ENCODE results near the gene NDUFS1. TPM values are rescaled to one million over a fixed set of nuclear protein-coding genes. Genes with fewer than 3 reads are reported as not detected.

The NDUFS1 gene
- total RNA-seq, 1 donor from 2014 or later, result 47.3 TPM

DNA sequence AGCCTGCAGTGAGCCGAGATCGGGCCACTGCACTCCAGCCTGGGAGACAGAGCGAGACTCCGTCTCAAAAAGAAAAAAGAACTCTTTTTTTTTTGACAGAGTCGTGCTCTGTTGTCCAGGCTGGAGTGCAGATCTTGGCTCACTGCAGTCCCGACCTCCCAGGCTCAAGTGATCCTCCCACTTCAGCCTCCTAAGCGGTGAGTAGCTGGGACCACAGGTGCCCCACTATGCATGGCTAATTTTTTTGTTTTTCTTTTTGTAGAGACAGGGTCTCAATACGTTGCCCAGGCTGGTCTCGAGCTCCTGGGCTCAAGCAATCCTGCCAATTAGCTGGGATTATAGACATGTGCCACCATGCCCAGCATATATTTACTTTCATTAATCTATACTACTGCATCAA lies 60.8 kb downstream of the NDUFS1 start:
- ATAC-seq (ENCODE audit: low read depth) (no peak), DNase-seq (no peak)
- Mint-ChIP-seq H3K4me3 (no peak overlapping the region), H3K4me1 (no peaks in the 10 kb centered on the region), H3K9me3 (no peaks in the 10 kb centered on the region), H3K36me3 (ENCODE audit: low read depth) (peaks cover under 1% of the 10 kb centered on the region), H3K27me3 (no peaks in the 10 kb centered on the region), H3K27ac (no peak overlapping the region)
- intact Hi-C loops (cut with micrococcal nuclease), result no loop called here
- ChIA-PET CTCF (interaction anchor here (0.6 kb wide), 1 partner anchor 33 kb away, joined by 4 read pairs; no protein-coding TSS in a partner anchor), POLR2A (no interaction called here)
- TF ChIP-seq, protein P1, sequence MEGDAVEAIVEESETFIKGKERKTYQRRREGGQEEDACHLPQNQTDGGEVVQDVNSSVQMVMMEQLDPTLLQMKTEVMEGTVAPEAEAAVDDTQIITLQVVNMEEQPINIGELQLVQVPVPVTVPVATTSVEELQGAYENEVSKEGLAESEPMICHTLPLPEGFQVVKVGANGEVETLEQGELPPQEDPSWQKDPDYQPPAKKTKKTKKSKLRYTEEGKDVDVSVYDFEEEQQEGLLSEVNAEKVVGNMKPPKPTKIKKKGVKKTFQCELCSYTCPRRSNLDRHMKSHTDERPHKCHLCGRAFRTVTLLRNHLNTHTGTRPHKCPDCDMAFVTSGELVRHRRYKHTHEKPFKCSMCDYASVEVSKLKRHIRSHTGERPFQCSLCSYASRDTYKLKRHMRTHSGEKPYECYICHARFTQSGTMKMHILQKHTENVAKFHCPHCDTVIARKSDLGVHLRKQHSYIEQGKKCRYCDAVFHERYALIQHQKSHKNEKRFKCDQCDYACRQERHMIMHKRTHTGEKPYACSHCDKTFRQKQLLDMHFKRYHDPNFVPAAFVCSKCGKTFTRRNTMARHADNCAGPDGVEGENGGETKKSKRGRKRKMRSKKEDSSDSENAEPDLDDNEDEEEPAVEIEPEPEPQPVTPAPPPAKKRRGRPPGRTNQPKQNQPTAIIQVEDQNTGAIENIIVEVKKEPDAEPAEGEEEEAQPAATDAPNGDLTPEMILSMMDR (IDR thresholded peaks at IDR 0.05), result no peak

DNA sequence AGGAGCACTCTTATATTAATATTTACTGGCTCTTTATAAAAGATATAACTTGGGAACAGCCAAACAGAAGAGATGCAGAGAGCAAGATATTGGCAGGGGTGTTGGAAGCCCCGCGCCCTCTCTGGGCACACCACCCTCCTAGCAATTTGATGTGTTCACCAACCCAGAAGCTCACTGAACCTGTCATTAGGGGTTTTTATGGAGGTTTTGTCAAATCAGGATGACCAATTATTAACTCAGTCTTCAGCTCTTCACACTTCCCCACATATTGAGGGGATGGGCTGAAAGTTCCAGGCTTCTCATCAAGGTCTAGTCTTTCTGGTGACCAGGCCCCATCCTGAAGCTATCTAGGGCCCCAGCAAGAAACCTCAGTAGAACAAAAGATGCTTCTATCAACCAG lies 62.4 kb downstream of the NDUFS1 start:
- ATAC-seq (ENCODE audit: low read depth) (no peak), DNase-seq (no peak)
- peaks cover 6% of the 10 kb centered on the region for H3K36me3 Mint-ChIP-seq (ENCODE audit: low read depth)
- TF ChIP-seq, protein P1 (IDR thresholded peaks at IDR 0.05), result no peak
- intact Hi-C loops (cut with micrococcal nuclease), result no loop called here
- POLR2A ChIA-PET, result no interaction called here
- H3K4me1 Mint-ChIP-seq, result no peaks in the 10 kb centered on the region
- no peak overlapping the region for H3K27ac Mint-ChIP-seq
- H3K27me3 Mint-ChIP-seq, result no peaks in the 10 kb centered on the region
- CTCF ChIA-PET, result no interaction called here
- H3K9me3 Mint-ChIP-seq, result no peaks in the 10 kb centered on the region
- no peak overlapping the region for H3K4me3 Mint-ChIP-seq

DNA sequence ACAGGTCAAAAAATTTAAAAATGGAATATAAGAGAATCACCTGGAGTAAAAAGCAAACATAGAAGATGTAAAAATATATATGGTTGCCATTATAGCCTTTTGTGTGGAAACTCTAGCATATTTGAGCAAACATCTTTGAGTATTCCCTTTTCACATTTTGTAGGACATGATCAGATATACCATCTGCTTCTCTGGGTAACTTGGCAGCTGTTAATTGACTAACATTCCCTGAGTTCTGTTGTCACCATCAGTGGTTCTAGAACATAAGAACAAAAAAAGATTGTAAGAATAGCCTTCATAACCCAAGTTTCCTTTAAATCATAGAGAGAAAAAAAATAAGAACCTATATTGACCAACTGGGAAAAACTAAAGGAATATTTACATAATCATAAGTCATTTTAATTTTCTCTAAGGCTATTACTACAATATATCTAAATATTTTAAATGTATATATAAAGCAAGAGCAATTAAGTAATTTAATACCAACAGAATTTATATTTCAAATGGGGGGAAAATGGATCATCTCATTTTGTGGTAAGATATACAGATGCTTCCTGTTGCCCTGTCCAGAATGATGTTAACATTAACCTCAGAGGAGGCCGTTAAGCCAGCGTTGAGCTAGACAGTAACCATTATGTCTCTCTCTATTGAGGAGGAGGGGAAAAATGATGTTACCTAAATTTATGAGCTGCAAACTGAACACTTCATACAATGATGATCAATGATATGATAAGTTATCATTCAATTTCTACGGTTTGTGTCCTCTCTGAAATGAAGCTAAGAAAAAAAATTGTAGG lies 63.5 kb downstream of the NDUFS1 start:
- no peak overlapping the region for H3K4me3 Mint-ChIP-seq
- H3K9me3 Mint-ChIP-seq, result no peaks in the 10 kb centered on the region
- no peaks in the 10 kb centered on the region for H3K4me1 Mint-ChIP-seq
- no peak overlapping the region for H3K27ac Mint-ChIP-seq
- no peaks in the 10 kb centered on the region for H3K27me3 Mint-ChIP-seq
- ChIA-PET CTCF (no interaction called here), POLR2A (no interaction called here)
- peaks cover 6% of the 10 kb centered on the region for H3K36me3 Mint-ChIP-seq (ENCODE audit: low read depth)
- DNase-seq (no peak), ATAC-seq (ENCODE audit: low read depth) (no peak)
- intact Hi-C loops (cut with micrococcal nuclease), result no loop called here
- TF ChIP-seq, protein P1 (IDR thresholded peaks at IDR 0.05), result no peak

DNA sequence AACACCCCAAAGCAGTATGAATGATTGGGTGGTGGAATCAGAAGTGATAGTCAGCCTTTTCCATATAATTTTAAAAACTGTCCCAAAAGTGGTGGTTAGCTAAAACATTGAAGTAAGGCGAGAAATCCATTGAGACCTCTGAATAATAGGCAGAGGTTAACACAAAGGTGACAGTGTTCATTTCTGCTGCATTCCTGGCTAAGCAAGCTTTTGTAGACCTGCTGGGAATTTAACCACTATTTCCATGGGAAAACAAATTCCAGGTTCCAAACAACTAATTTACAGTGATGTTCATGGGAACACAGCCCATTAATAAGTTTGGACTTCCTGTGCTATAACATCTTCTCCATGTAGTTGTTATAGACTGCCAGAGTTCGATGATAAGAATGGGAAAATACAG lies 66.9 kb downstream of the NDUFS1 start:
- H3K9me3 Mint-ChIP-seq, result no peaks in the 10 kb centered on the region
- ATAC-seq (ENCODE audit: low read depth) (no peak), DNase-seq (no peak)
- TF ChIP-seq, protein P1 (IDR thresholded peaks at IDR 0.05), result no peak
- CTCF ChIA-PET, result no interaction called here
- H3K4me1 Mint-ChIP-seq, result peaks cover 2% of the 10 kb centered on the region
- no peak overlapping the region for H3K4me3 Mint-ChIP-seq
- H3K27ac Mint-ChIP-seq, result no peak overlapping the region
- intact Hi-C loops (cut with micrococcal nuclease), result no loop called here
- H3K36me3 Mint-ChIP-seq (ENCODE audit: low read depth), result peaks cover 10% of the 10 kb centered on the region
- POLR2A ChIA-PET, result no interaction called here
- no peaks in the 10 kb centered on the region for H3K27me3 Mint-ChIP-seq

DNA sequence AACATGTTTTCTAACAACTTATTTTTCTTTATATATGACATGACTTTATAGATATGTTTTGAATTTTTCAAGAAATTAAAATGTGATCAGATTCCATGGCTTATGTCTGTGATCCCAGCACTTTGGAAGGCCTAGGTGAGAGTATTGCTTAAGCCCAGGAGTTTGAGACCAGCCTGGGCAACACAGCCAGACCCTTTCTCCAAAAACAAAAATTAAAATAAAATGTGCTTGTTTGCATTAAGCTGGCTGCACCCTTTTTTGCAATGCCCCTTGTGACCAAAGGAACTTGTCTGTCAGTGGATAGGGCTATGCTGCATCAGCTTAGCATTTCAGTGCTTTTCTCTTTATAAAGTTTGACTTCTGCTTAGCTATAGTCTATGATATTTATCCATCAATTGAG lies 71.0 kb downstream of the NDUFS1 start:
- peaks cover 25% of the 10 kb centered on the region for H3K4me1 Mint-ChIP-seq
- TF ChIP-seq, protein P1 (IDR thresholded peaks at IDR 0.05), result no peak
- H3K36me3 Mint-ChIP-seq (ENCODE audit: low read depth), result peaks cover 20% of the 10 kb centered on the region
- H3K27ac Mint-ChIP-seq, result no peak overlapping the region
- intact Hi-C loops (cut with micrococcal nuclease), result loop anchor here (5.0 to 10.0 kb wide), 5 partner anchors 184 to 1537 kb away; partner anchors contain the start of genes FASTKD2, KLF7, MDH1B and METTL21A
- DNase-seq, result no peak
- ChIA-PET CTCF (interaction anchor here (1.1 kb wide), 1 partner anchor 412 kb away, joined by 4 read pairs; no protein-coding TSS in a partner anchor), POLR2A (interaction anchor here (0.6 kb wide), 1 partner anchor 139 kb away, joined by 7 read pairs; no protein-coding TSS in a partner anchor)
- H3K4me3 Mint-ChIP-seq, result no peak overlapping the region
- no peak for ATAC-seq (ENCODE audit: low read depth)
- H3K9me3 Mint-ChIP-seq, result no peaks in the 10 kb centered on the region
- no peaks in the 10 kb centered on the region for H3K27me3 Mint-ChIP-seq
